ENCODE data around the gene MPV17. TPM values are rescaled to one million over a fixed set of nuclear protein-coding genes. Genes with fewer than 3 reads are reported as not detected.

Gene MPV17
- total RNA-seq, 1 experiment from 2014 or later, result 77.4 TPM

GRCh38 chr2:27314709-27315108, 8.2 kb downstream of the MPV17 start:
- no peak overlapping the region for H3K27ac Mint-ChIP-seq (ENCODE audit: unreplicated experiment)
- no peak overlapping the region for H3K4me3 Mint-ChIP-seq (ENCODE audit: low read depth, unreplicated experiment)
- BruUV-seq (replicated peaks), result no TSS peak
- intact Hi-C loops (cut with micrococcal nuclease; ENCODE audit: unreplicated experiment), result no loop called here
- TF ChIP-seq, protein P1, sequence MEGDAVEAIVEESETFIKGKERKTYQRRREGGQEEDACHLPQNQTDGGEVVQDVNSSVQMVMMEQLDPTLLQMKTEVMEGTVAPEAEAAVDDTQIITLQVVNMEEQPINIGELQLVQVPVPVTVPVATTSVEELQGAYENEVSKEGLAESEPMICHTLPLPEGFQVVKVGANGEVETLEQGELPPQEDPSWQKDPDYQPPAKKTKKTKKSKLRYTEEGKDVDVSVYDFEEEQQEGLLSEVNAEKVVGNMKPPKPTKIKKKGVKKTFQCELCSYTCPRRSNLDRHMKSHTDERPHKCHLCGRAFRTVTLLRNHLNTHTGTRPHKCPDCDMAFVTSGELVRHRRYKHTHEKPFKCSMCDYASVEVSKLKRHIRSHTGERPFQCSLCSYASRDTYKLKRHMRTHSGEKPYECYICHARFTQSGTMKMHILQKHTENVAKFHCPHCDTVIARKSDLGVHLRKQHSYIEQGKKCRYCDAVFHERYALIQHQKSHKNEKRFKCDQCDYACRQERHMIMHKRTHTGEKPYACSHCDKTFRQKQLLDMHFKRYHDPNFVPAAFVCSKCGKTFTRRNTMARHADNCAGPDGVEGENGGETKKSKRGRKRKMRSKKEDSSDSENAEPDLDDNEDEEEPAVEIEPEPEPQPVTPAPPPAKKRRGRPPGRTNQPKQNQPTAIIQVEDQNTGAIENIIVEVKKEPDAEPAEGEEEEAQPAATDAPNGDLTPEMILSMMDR (IDR thresholded peaks at IDR 0.05; ENCODE audit: unreplicated experiment), result no peak
- no peak for DNase-seq
- H3K27me3 Mint-ChIP-seq (ENCODE audit: unreplicated experiment), result no peaks in the 10 kb centered on the region
- no peaks in the 10 kb centered on the region for H3K4me1 Mint-ChIP-seq (ENCODE audit: low read depth, unreplicated experiment)
- CTCF ChIA-PET, result no interaction called here
- H3K36me3 Mint-ChIP-seq (ENCODE audit: insufficient read depth, unreplicated experiment), result peaks cover 6% of the 10 kb centered on the region
- no peaks in the 10 kb centered on the region for H3K9me3 Mint-ChIP-seq (ENCODE audit: low read depth, unreplicated experiment)

DNA sequence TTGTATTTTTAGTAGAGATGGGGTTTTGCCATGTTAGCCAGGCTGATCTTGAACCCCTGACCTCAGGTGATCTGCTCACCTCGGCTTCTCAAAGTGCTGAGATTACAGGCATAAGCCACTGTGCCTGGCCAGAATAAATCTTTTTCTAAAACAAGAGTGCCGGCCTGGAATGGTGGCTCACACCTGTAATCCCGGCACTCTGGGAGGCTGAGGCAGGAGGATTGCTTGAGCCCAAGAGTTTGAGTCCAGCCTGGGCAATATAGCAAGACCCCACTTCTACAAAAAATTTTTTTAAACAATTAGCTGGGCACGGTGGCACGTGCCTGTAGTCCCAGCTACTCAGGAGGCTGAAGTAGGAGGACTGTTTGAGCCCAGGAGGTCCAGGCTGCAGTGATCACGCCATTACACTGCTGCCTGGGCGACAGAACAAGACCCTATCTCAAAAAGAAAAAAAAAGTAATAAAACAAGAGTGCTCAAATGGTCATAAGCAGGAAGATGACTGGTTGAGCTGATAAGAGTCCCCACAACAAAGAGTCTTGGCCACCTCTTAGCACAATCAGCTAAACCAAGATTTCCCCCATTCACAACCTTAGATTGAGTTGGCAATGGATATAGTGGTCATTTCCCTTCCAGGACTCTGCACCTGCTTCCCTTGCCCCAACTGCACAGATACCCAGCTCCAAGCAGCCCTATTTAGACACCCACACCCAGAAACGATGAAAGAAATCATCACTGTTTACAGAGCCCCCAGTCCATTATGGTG, 8.8 kb downstream of the MPV17 start:
- CTCF ChIA-PET, result no interaction called here
- intact Hi-C loops (cut with micrococcal nuclease; ENCODE audit: unreplicated experiment), result no loop called here
- no peaks in the 10 kb centered on the region for H3K9me3 Mint-ChIP-seq (ENCODE audit: low read depth, unreplicated experiment)
- no peak overlapping the region for H3K4me3 Mint-ChIP-seq (ENCODE audit: low read depth, unreplicated experiment)
- H3K27me3 Mint-ChIP-seq (ENCODE audit: unreplicated experiment), result no peaks in the 10 kb centered on the region
- TF ChIP-seq, protein P1 (IDR thresholded peaks at IDR 0.05; ENCODE audit: unreplicated experiment), result no peak
- H3K4me1 Mint-ChIP-seq (ENCODE audit: low read depth, unreplicated experiment), result no peaks in the 10 kb centered on the region
- H3K27ac Mint-ChIP-seq (ENCODE audit: unreplicated experiment), result no peak overlapping the region
- H3K36me3 Mint-ChIP-seq (ENCODE audit: insufficient read depth, unreplicated experiment), result peaks cover 9% of the 10 kb centered on the region
- DNase-seq, result no peak
- no TSS peak for BruUV-seq (replicated peaks)

GRCh38 chr2:27312152-27312551, 10.7 kb downstream of the MPV17 start:
- TF ChIP-seq, protein P1 (IDR thresholded peaks at IDR 0.05; ENCODE audit: unreplicated experiment), result no peak
- BruUV-seq (replicated peaks), result no TSS peak
- Mint-ChIP-seq H3K27me3 (ENCODE audit: unreplicated experiment) (no peaks in the 10 kb centered on the region), H3K4me1 (ENCODE audit: low read depth, unreplicated experiment) (no peaks in the 10 kb centered on the region), H3K4me3 (ENCODE audit: low read depth, unreplicated experiment) (no peak overlapping the region), H3K9me3 (ENCODE audit: low read depth, unreplicated experiment) (no peaks in the 10 kb centered on the region), H3K27ac (ENCODE audit: unreplicated experiment) (no peak overlapping the region), H3K36me3 (ENCODE audit: insufficient read depth, unreplicated experiment) (peaks cover 7% of the 10 kb centered on the region)
- DNase-seq, result no peak
- intact Hi-C loops (cut with micrococcal nuclease; ENCODE audit: unreplicated experiment), result no loop called here
- CTCF ChIA-PET, result interaction anchor here (0.5 kb wide), 1 partner anchor 234 kb away, joined by 4 read pairs; no protein-coding TSS in a partner anchor

DNA sequence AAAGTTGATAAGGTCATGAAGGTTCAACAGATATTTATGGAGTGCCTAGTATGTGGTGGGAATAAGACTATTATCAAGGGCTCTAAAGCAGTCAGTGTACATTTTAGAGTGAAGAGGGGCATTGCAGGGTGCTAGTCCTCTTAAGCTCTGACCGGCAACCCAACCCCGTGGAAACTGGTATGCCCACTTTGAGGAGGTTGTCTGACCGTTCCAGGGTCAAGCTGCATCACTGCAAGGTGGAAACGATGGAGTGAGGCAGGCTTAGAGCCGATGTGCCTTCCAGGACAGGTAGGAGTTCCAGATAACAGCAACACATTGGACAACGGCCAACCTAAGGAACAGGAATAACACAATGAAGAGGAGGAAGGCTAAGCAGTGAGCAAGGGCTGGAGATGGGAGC, 13.2 kb downstream of the MPV17 start:
- TF ChIP-seq, protein P1 (IDR thresholded peaks at IDR 0.05; ENCODE audit: unreplicated experiment), result no peak
- intact Hi-C loops (cut with micrococcal nuclease; ENCODE audit: unreplicated experiment), result no loop called here
- CTCF ChIA-PET, result no interaction called here

More for the DNA sequence above, 13.2 kb downstream of the MPV17 start:
- H3K4me3 Mint-ChIP-seq (ENCODE audit: low read depth, unreplicated experiment), result no peak overlapping the region
- H3K36me3 Mint-ChIP-seq (ENCODE audit: insufficient read depth, unreplicated experiment), result peaks cover 19% of the 10 kb centered on the region
- BruUV-seq (replicated peaks), result no TSS peak
- no peak for DNase-seq
- H3K27ac Mint-ChIP-seq (ENCODE audit: unreplicated experiment), result no peak overlapping the region
- no peaks in the 10 kb centered on the region for H3K4me1 Mint-ChIP-seq (ENCODE audit: low read depth, unreplicated experiment)
- H3K9me3 Mint-ChIP-seq (ENCODE audit: low read depth, unreplicated experiment), result no peaks in the 10 kb centered on the region
- H3K27me3 Mint-ChIP-seq (ENCODE audit: unreplicated experiment), result peaks cover 22% of the 10 kb centered on the region

All from Calu3 (cell line).